Stimulated activated memory B cell treated with anti-CD40 and anti-IgM and Interleukin-4, amounts not matched to agents 10 μg/mL and 1 μg/mL and 100 μg/mL, for 72 hours (primary cell): ENCODE results near the gene GRK6.

Experiments
- ATAC-seq: fragments of 150-1000 bp; cut with Tn5 transposase; 2 replicates; pipeline ENCODE4 v1.10.0; 2021
- H3K27ac Mint-ChIP-seq: one replicate; pipeline ENCODE4 v1.8.0; 2022; ENCODE audit warnings: mild to moderate bottlenecking, mixed read lengths
- H3K27me3 Mint-ChIP-seq: one replicate; pipeline ENCODE4 v1.8.0; 2022; ENCODE audit warnings: mixed read lengths
- H3K36me3 Mint-ChIP-seq: one replicate; pipeline ENCODE4 v1.8.0; 2022; ENCODE audit warnings: mixed read lengths
- H3K4me1 Mint-ChIP-seq: one replicate; pipeline ENCODE4 v1.8.0; 2022; ENCODE audit warnings: mixed read lengths
- H3K4me3 Mint-ChIP-seq: one replicate; pipeline ENCODE4 v1.8.0; 2022; ENCODE audit warnings: mild to moderate bottlenecking, moderate library complexity, mixed read lengths
- H3K9me3 Mint-ChIP-seq: one replicate; pipeline ENCODE4 v1.8.0; 2022; ENCODE audit warnings: mixed read lengths

GRK6 gene

GRCh38 chr5:177390363-177391300 lies 35.8 kb upstream of the GRK6 start:
- no peak overlapping the region for H3K4me3 Mint-ChIP-seq
- peak overlapping the region; percentile 57 for H3K27ac Mint-ChIP-seq

GRCh38 chr5:177392765-177393164 lies 33.7 kb upstream of the GRK6 start:
- ATAC-seq = no peak
- no peaks in the 10 kb centered on the region for H3K36me3 Mint-ChIP-seq
- no peaks in the 10 kb centered on the region for H3K9me3 Mint-ChIP-seq
- H3K27me3 Mint-ChIP-seq = no peaks in the 10 kb centered on the region
- no peak overlapping the region for H3K4me3 Mint-ChIP-seq
- H3K4me1 Mint-ChIP-seq = peaks cover 46% of the 10 kb centered on the region
- peak overlapping the region; percentile 56 for H3K27ac Mint-ChIP-seq

More at GRCh38 chr5:177390363-177391300, 35.8 kb upstream of the GRK6 start:
- peaks cover 7% of the 10 kb centered on the region for H3K27me3 Mint-ChIP-seq
- H3K36me3 Mint-ChIP-seq = no peaks in the 10 kb centered on the region
- H3K4me1 Mint-ChIP-seq = peaks cover 46% of the 10 kb centered on the region
- no peaks in the 10 kb centered on the region for H3K9me3 Mint-ChIP-seq
- ATAC-seq = peak; percentile 79

GRCh38 chr5:177393206-177393765 lies 33.2 kb upstream of the GRK6 start:
- H3K27me3 Mint-ChIP-seq = no peaks in the 10 kb centered on the region
- H3K36me3 Mint-ChIP-seq = no peaks in the 10 kb centered on the region
- peak overlapping the region; percentile 56 for H3K27ac Mint-ChIP-seq
- no peak overlapping the region for H3K4me3 Mint-ChIP-seq
- no peaks in the 10 kb centered on the region for H3K9me3 Mint-ChIP-seq
- no peak for ATAC-seq
- H3K4me1 Mint-ChIP-seq = peaks cover 41% of the 10 kb centered on the region

GRCh38 chr5:177393990-177394389 lies 32.5 kb upstream of the GRK6 start:
- ATAC-seq = no peak
- Mint-ChIP-seq H3K9me3 (no peaks in the 10 kb centered on the region), H3K27ac (no peak overlapping the region), H3K4me3 (no peak overlapping the region), H3K4me1 (peaks cover 34% of the 10 kb centered on the region), H3K36me3 (no peaks in the 10 kb centered on the region), H3K27me3 (no peaks in the 10 kb centered on the region)

- Mint-ChIP-seq H3K27me3 (peaks cover 2% of the 10 kb centered on the region), H3K36me3 (no peaks in the 10 kb centered on the region), H3K27ac (no peak overlapping the region), H3K4me1 (peaks cover 13% of the 10 kb centered on the region), H3K9me3 (no peaks in the 10 kb centered on the region), H3K4me3 (no peak overlapping the region)
- no peak for ATAC-seq
These were observed 30.4 kb upstream of the GRK6 start for GRCh38 chr5:177396078-177396477.

- Mint-ChIP-seq H3K9me3 (no peaks in the 10 kb centered on the region), H3K27me3 (peaks cover 9% of the 10 kb centered on the region), H3K36me3 (no peaks in the 10 kb centered on the region), H3K4me3 (no peak overlapping the region), H3K27ac (no peak overlapping the region), H3K4me1 (peaks cover 13% of the 10 kb centered on the region)
- ATAC-seq = no peak
These were observed 29.7 kb upstream of the GRK6 start for GRCh38 chr5:177396807-177397206.

GRCh38 chr5:177397875-177398390 lies 28.5 kb upstream of the GRK6 start:
- H3K36me3 Mint-ChIP-seq = no peaks in the 10 kb centered on the region
- H3K4me3 Mint-ChIP-seq = no peak overlapping the region
- H3K27me3 Mint-ChIP-seq = peaks cover 20% of the 10 kb centered on the region
- no peak for ATAC-seq
- no peaks in the 10 kb centered on the region for H3K9me3 Mint-ChIP-seq
- H3K27ac Mint-ChIP-seq = no peak overlapping the region
- peaks cover 18% of the 10 kb centered on the region for H3K4me1 Mint-ChIP-seq

GRCh38 chr5:177399997-177400868 lies 26.2 kb upstream of the GRK6 start, which contains the start of gene PFN3:
Gene PFN3, minus strand, starts transcription at chr5:177400661. Its CDS starts 85 bp downstream, at chr5:177400576.
- Mint-ChIP-seq H3K36me3 (no peaks in the 10 kb centered on the region), H3K27ac (no peak within 1 kb of the TSS), H3K27me3 (peaks cover 27% of the 10 kb centered on the region), H3K4me3 (no peak within 1 kb of the TSS), H3K9me3 (no peaks in the 10 kb centered on the region), H3K4me1 (peaks cover 31% of the 10 kb centered on the region)
- ATAC-seq = no peak

GRCh38 chr5:177402271-177403043 lies 24.0 kb upstream of the GRK6 start:
- H3K4me3 Mint-ChIP-seq = peak overlapping the region; percentile 77
- ATAC-seq = no peak
- peak overlapping the region; percentile 27 for H3K27ac Mint-ChIP-seq
- H3K9me3 Mint-ChIP-seq = no peaks in the 10 kb centered on the region
- peaks cover 43% of the 10 kb centered on the region for H3K4me1 Mint-ChIP-seq
- peaks cover 27% of the 10 kb centered on the region for H3K27me3 Mint-ChIP-seq
- H3K36me3 Mint-ChIP-seq = no peaks in the 10 kb centered on the region

GRCh38 chr5:177403102-177403791 lies 23.2 kb upstream of the GRK6 start:
- peak overlapping the region; percentile 77 for H3K4me3 Mint-ChIP-seq
- no peaks in the 10 kb centered on the region for H3K9me3 Mint-ChIP-seq
- peak overlapping the region; percentile 27 for H3K27ac Mint-ChIP-seq
- peaks cover 27% of the 10 kb centered on the region for H3K27me3 Mint-ChIP-seq
- peak; percentile 9 for ATAC-seq
- H3K4me1 Mint-ChIP-seq = peaks cover 43% of the 10 kb centered on the region
- no peaks in the 10 kb centered on the region for H3K36me3 Mint-ChIP-seq

- ATAC-seq = peak; percentile 92
- peak overlapping the region; percentile 77 for H3K4me3 Mint-ChIP-seq
- H3K27ac Mint-ChIP-seq = peak overlapping the region; percentile 27
- no peaks in the 10 kb centered on the region for H3K9me3 Mint-ChIP-seq
- no peaks in the 10 kb centered on the region for H3K36me3 Mint-ChIP-seq
- peaks cover 27% of the 10 kb centered on the region for H3K27me3 Mint-ChIP-seq
- peaks cover 43% of the 10 kb centered on the region for H3K4me1 Mint-ChIP-seq
These were observed 22.5 kb upstream of the GRK6 start for GRCh38 chr5:177403792-177404640.

GRCh38 chr5:177404641-177405179 lies 21.8 kb upstream of the GRK6 start:
- Mint-ChIP-seq H3K9me3 (no peaks in the 10 kb centered on the region), H3K27me3 (peaks cover 27% of the 10 kb centered on the region), H3K36me3 (no peaks in the 10 kb centered on the region), H3K4me3 (peak overlapping the region; percentile 77), H3K27ac (peak overlapping the region; percentile 51), H3K4me1 (peaks cover 43% of the 10 kb centered on the region)
- ATAC-seq = no peak

- Mint-ChIP-seq H3K27me3 (peaks cover 27% of the 10 kb centered on the region), H3K36me3 (no peaks in the 10 kb centered on the region), H3K4me3 (peak overlapping the region; percentile 77), H3K27ac (peak overlapping the region; percentile 51), H3K9me3 (no peaks in the 10 kb centered on the region), H3K4me1 (peaks cover 43% of the 10 kb centered on the region)
- no peak for ATAC-seq
These were observed 21.2 kb upstream of the GRK6 start for GRCh38 chr5:177405312-177405711.
